Gastroesophageal sphincter (tissue), 3 donors: Measurements from ENCODE around the gene ENOX1.

Source experiments
- EP300 ChIP-seq: sonication (generic); formaldehyde crosslinking; IDR thresholded peaks from one replicate; pipeline ENCODE4 v1.6.1; 2017; ENCODE audit warnings: antibody characterized with exemption, mild to moderate bottlenecking
- POLR2A ChIP-seq, 2 donors: fragments of 450-650 bp; IDR thresholded peaks; one replicate each; pipeline ENCODE4 v1.6.1; 2017; ENCODE audit warnings: antibody characterized with exemption in 2 of 2, mild to moderate bottlenecking in 2 of 2, moderate library complexity in 1 of 2
- POLR2AphosphoS5 ChIP-seq: sonication (generic); formaldehyde crosslinking; IDR thresholded peaks from one replicate; pipeline ENCODE4 v1.6.1; 2017; ENCODE audit warnings: antibody characterized with exemption
- TF ChIP-seq, protein P1 (sequence below), 4 experiments: fragments of 200-600 bp in 2 of 4; fragments of 450-650 bp in 2 of 4; sonication (generic) in 1 of 4; IDR thresholded peaks; one replicate each; pipeline ENCODE4 v1.5.1; 2017 to 2019; ENCODE audit warnings: antibody characterized with exemption in 4 of 4, mild to moderate bottlenecking in 2 of 4, moderate library complexity in 2 of 4

DNA sequence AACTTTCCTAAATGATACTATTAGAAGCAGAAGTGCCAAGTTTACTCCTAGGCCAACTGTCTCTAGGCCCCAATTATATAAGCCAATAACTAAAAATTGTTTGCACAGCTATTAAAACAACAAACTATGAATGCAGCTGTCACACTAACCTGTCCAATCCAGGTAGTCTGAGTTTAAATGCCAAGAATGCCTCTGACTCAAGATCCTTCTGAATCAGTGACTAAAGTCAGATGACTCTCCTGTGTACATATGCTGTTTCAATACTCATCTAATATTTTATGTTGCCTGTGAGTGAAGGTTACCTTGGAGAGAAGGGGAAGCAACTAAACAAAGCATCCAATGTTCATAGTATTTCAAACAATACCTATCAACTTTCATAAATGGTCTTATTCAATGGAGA, 257.0 kb downstream of the ENOX1 start:
- TF ChIP-seq POLR2A (IDR thresholded peaks at IDR 0.05) (no peak), EP300 (no peak), POLR2AphosphoS5 (no peak)
- TF ChIP-seq, protein P1, sequence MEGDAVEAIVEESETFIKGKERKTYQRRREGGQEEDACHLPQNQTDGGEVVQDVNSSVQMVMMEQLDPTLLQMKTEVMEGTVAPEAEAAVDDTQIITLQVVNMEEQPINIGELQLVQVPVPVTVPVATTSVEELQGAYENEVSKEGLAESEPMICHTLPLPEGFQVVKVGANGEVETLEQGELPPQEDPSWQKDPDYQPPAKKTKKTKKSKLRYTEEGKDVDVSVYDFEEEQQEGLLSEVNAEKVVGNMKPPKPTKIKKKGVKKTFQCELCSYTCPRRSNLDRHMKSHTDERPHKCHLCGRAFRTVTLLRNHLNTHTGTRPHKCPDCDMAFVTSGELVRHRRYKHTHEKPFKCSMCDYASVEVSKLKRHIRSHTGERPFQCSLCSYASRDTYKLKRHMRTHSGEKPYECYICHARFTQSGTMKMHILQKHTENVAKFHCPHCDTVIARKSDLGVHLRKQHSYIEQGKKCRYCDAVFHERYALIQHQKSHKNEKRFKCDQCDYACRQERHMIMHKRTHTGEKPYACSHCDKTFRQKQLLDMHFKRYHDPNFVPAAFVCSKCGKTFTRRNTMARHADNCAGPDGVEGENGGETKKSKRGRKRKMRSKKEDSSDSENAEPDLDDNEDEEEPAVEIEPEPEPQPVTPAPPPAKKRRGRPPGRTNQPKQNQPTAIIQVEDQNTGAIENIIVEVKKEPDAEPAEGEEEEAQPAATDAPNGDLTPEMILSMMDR (IDR thresholded peaks at IDR 0.05), result no peak
